Epithelial cell of esophagus (primary cell): Measurements from ENCODE around the gene REXO5.
A peak's percentile ranks its signal among the peaks of the same experiment; 100 is the strongest.

ENCODE experiments used
- DNase-seq: peaks from one replicate; pipeline ENCODE4 v3.0.0; 2010; ENCODE audit warnings: low read depth
- H3K4me3 ChIP-seq: 2 replicates; pipeline ENCODE4 v1.5.1; 2011; ENCODE audit warnings: mild to moderate bottlenecking, low read length, control low read depth
- CTCF ChIP-seq: IDR thresholded peaks from 2 replicates; pipeline ENCODE4 v1.5.1; 2011; ENCODE audit warnings: low read depth, mild to moderate bottlenecking, low read length, control low read depth, inconsistent platforms; ENCODE audit not compliant: insufficient read depth; ENCODE audit errors: missing control alignments

Gene REXO5

DNA sequence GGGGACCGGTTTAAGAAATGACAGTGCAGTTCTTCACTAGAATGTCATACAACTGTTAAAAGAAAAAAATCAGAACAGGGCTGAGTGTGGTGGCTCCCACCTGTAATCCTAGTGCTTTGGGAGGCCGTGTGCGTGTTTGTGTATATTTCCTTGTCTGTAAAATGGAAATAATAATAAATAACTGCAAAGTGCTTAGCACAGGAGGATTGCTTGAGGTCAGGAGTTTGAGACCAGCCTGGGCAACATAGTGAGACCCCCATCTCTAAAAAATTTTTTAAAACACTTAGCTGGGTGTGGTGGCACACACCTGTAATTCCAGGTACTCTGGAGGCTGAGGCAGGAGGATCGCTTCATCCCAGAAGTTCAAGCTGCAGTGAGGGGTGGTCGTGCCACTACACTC is 40.0 kb upstream of the REXO5 start:
- TF ChIP-seq CTCF, result no peak
- DNase-seq, result no peak
- H3K4me3 ChIP-seq, result no peak overlapping the region

DNA sequence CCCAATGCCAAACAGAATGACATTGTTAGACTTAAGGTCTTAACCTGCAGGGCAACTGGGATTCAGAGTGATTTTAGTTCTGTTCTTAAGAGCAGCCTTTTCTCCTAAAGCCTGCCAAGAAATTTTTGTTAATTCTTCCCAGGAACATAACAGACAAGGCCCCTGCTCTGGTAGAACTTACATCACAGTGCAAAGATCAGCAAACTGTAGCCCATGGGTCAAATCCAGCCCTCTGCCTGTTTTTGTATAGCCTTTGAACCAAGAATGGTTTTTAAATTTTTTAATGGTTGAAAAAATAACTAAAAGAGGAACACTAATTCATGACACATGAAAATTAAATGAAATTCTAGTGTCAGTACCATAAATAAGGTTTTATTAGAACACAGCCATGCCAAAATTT is 38.8 kb upstream of the REXO5 start:
- no peak overlapping the region for H3K4me3 ChIP-seq
- no peak for DNase-seq
- TF ChIP-seq CTCF, result no peak

GRCh38 chr16:20768121-20768520 is 38.2 kb upstream of the REXO5 start:
- no peak overlapping the region for H3K4me3 ChIP-seq
- DNase-seq, result peak; percentile 48
- TF ChIP-seq CTCF, result no peak

GRCh38 chr16:20768818-20769217 is 37.5 kb upstream of the REXO5 start:
- no peak for DNase-seq
- no peak for TF ChIP-seq CTCF
- no peak overlapping the region for H3K4me3 ChIP-seq

GRCh38 chr16:20773679-20774078 is 32.6 kb upstream of the REXO5 start:
- DNase-seq, result no peak
- no peak overlapping the region for H3K4me3 ChIP-seq

DNA sequence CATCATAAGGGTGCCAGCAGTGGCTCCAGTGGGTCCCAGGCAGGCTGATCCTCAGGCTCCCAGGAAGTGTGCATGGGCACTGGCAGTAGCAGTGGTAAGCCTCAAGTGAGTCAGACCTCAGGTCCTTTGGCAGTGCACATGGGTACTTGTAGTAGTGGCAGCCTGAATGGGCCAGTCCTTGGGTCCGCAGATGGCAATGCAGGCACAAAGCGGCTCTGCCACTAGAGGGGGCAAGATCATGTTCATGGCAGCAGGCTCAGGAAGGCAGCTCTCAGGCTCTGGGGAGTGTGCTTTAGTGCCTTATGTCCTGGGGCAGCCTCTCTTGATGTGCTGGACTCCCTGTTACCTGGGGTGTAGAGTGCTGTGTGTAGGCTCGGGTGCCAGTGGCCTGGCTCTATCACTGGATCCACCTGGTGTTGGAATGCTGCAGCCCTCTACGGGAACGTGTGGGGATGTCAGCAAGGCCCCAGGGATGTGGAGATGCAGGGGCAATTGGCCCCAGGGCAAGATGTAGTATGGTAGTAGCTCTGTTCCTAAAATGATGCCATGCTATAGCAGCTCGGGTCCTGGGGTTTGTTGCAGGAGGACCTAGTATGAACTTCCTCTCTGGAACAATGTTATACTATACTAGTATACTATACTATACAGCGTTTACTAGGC is 31.5 kb upstream of the REXO5 start:
- H3K4me3 ChIP-seq, result no peak overlapping the region
- peak; percentile 83 for DNase-seq
- peak; percentile 79 for TF ChIP-seq CTCF

More at GRCh38 chr16:20773679-20774078, 32.6 kb upstream of the REXO5 start:
- TF ChIP-seq CTCF, result no peak

- DNase-seq, result no peak
- TF ChIP-seq CTCF, result no peak
- no peak overlapping the region for H3K4me3 ChIP-seq
Observed at GRCh38 chr16:20781697-20782096, 24.6 kb upstream of the REXO5 start.
